Measurements from ENCODE around the gene FBXL3.

GRCh38 chr13:76993473-76993872 lies 33.5 kb downstream of the FBXL3 start:
- TF ChIP-seq PHF8 (IDR thresholded peaks at IDR 0.05; ENCODE audit: borderline replicate concordance, low read depth) (no peak), CHD2 (IDR thresholded peaks at IDR 0.05; ENCODE audit: low read length, partially characterized antibody) (no peak)
- TF ChIP-seq, protein P1, sequence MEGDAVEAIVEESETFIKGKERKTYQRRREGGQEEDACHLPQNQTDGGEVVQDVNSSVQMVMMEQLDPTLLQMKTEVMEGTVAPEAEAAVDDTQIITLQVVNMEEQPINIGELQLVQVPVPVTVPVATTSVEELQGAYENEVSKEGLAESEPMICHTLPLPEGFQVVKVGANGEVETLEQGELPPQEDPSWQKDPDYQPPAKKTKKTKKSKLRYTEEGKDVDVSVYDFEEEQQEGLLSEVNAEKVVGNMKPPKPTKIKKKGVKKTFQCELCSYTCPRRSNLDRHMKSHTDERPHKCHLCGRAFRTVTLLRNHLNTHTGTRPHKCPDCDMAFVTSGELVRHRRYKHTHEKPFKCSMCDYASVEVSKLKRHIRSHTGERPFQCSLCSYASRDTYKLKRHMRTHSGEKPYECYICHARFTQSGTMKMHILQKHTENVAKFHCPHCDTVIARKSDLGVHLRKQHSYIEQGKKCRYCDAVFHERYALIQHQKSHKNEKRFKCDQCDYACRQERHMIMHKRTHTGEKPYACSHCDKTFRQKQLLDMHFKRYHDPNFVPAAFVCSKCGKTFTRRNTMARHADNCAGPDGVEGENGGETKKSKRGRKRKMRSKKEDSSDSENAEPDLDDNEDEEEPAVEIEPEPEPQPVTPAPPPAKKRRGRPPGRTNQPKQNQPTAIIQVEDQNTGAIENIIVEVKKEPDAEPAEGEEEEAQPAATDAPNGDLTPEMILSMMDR (IDR thresholded peaks at IDR 0.05), result no peak
